GM19193 (cell line): ENCODE results near the gene GRK6.

ENCODE experiments used
- POLR2A ChIP-seq: IDR thresholded peaks from 4 replicates; pipeline ENCODE4 v1.6.1; 2011; ENCODE audit not compliant: insufficient read depth, insufficient read length; ENCODE audit errors: extremely low read depth

Gene GRK6

GRCh38 chr5:177483042-177483441 lies 56.6 kb downstream of the GRK6 start:
- TF ChIP-seq POLR2A = no peak

- TF ChIP-seq POLR2A = no peak
Observed at GRCh38 chr5:177483994-177484901, 57.8 kb downstream of the GRK6 start.

- TF ChIP-seq POLR2A = no peak
Observed at GRCh38 chr5:177484902-177485549, 58.5 kb downstream of the GRK6 start.

GRCh38 chr5:177486256-177486655 lies 59.8 kb downstream of the GRK6 start:
- no peak for TF ChIP-seq POLR2A

GRCh38 chr5:177487144-177487543 lies 60.7 kb downstream of the GRK6 start:
- TF ChIP-seq POLR2A = no peak

GRCh38 chr5:177487975-177488374 lies 61.5 kb downstream of the GRK6 start:
- no peak for TF ChIP-seq POLR2A

GRCh38 chr5:177489119-177489716 lies 62.7 kb downstream of the GRK6 start:
- TF ChIP-seq POLR2A = no peak

- no peak for TF ChIP-seq POLR2A
Observed at GRCh38 chr5:177490311-177490991, 64.0 kb downstream of the GRK6 start.

GRCh38 chr5:177490992-177491391 lies 64.5 kb downstream of the GRK6 start:
- no peak for TF ChIP-seq POLR2A

GRCh38 chr5:177491429-177491945 lies 65.0 kb downstream of the GRK6 start:
- TF ChIP-seq POLR2A = no peak

GRCh38 chr5:177491983-177492746 lies 65.7 kb downstream of the GRK6 start:
- TF ChIP-seq POLR2A = no peak
